Memory B cell (primary cell): ENCODE data around the gene ZNF331.
"Not testable (repeated sequence)": the region's sequence is repeated elsewhere in the genome, so short reads cannot be mapped to it uniquely, and the experiment has no call there.

ENCODE experiments used
- ATAC-seq: fragments of 150-1000 bp; cut with Tn5 transposase; 2 replicates; pipeline ENCODE4 v1.10.0; 2021; ENCODE audit warnings: low read depth, mild to moderate bottlenecking, moderate library complexity
- DNase-seq, 2 donors: peaks; one replicate each; pipeline ENCODE4 v3.0.0; 2022; ENCODE audit warnings: low spot score in 2 of 2
- H3K27ac Mint-ChIP-seq: one replicate; pipeline ENCODE4 v1.8.0; 2022; ENCODE audit warnings: mild to moderate bottlenecking, moderate library complexity, mixed read lengths
- H3K27me3 Mint-ChIP-seq: one replicate; pipeline ENCODE4 v1.8.0; 2022; ENCODE audit warnings: mixed read lengths
- H3K36me3 Mint-ChIP-seq: one replicate; pipeline ENCODE4 v1.8.0; 2022; ENCODE audit warnings: mild to moderate bottlenecking, mixed read lengths
- H3K4me1 Mint-ChIP-seq: one replicate; pipeline ENCODE4 v1.8.0; 2022; ENCODE audit warnings: mixed read lengths
- H3K4me3 Mint-ChIP-seq: one replicate; pipeline ENCODE4 v1.8.0; 2022; ENCODE audit warnings: mild to moderate bottlenecking, moderate library complexity, mixed read lengths
- H3K9me3 Mint-ChIP-seq: one replicate; pipeline ENCODE4 v1.8.0; 2022; ENCODE audit warnings: mixed read lengths

The ZNF331 gene

GRCh38 chr19:53511933-53512374 is 26.0 kb upstream of the ZNF331 start:
- Mint-ChIP-seq H3K27ac (no peak overlapping the region), H3K9me3 (peaks cover 1% of the 10 kb centered on the region), H3K27me3 (peaks cover 3% of the 10 kb centered on the region), H3K4me1 (no peaks in the 10 kb centered on the region), H3K4me3 (no peak overlapping the region), H3K36me3 (no peaks in the 10 kb centered on the region)
- DNase-seq (peak; percentile 33 to 34), ATAC-seq (peak; percentile 88)

GRCh38 chr19:53515047-53515446 is 22.9 kb upstream of the ZNF331 start:
- H3K9me3 Mint-ChIP-seq, DNase-seq, H3K36me3 Mint-ChIP-seq, H3K27me3 Mint-ChIP-seq, H3K4me3 Mint-ChIP-seq, ATAC-seq, H3K27ac Mint-ChIP-seq, H3K4me1 Mint-ChIP-seq: not testable (repeated sequence)

- Mint-ChIP-seq H3K4me1 (peaks cover 10% of the 10 kb centered on the region), H3K27me3 (no peaks in the 10 kb centered on the region), H3K4me3 (no peak overlapping the region), H3K9me3 (peaks cover 7% of the 10 kb centered on the region), H3K36me3 (peaks cover 2% of the 10 kb centered on the region), H3K27ac (no peak overlapping the region)
- ATAC-seq: no peak
- DNase-seq: no peak
These were observed 20.7 kb upstream of the ZNF331 start for GRCh38 chr19:53517114-53517741.

GRCh38 chr19:53518121-53518520 is 19.8 kb upstream of the ZNF331 start:
- Mint-ChIP-seq H3K4me3 (no peak overlapping the region), H3K27ac (no peak overlapping the region), H3K9me3 (peaks cover 7% of the 10 kb centered on the region), H3K36me3 (peaks cover 4% of the 10 kb centered on the region), H3K27me3 (no peaks in the 10 kb centered on the region), H3K4me1 (peaks cover 10% of the 10 kb centered on the region)
- DNase-seq (no peak), ATAC-seq (no peak)

- H3K9me3 Mint-ChIP-seq: peaks cover 8% of the 10 kb centered on the region
- ATAC-seq (no peak), DNase-seq (no peak)
- H3K36me3 Mint-ChIP-seq: peaks cover 7% of the 10 kb centered on the region
- no peak overlapping the region for H3K27ac Mint-ChIP-seq
- no peaks in the 10 kb centered on the region for H3K27me3 Mint-ChIP-seq
- H3K4me3 Mint-ChIP-seq: peak overlapping the region; percentile 66
- H3K4me1 Mint-ChIP-seq: peaks cover 10% of the 10 kb centered on the region
These were observed 19.2 kb upstream of the ZNF331 start for GRCh38 chr19:53518716-53519115.

GRCh38 chr19:53519446-53519845 is 18.5 kb upstream of the ZNF331 start:
- Mint-ChIP-seq H3K27ac (no peak overlapping the region), H3K27me3 (no peaks in the 10 kb centered on the region), H3K36me3 (peaks cover 10% of the 10 kb centered on the region), H3K9me3 (peaks cover 11% of the 10 kb centered on the region), H3K4me1 (peaks cover 10% of the 10 kb centered on the region), H3K4me3 (peak overlapping the region; percentile 43)
- ATAC-seq (no peak), DNase-seq (no peak)

- peak overlapping the region; percentile 91 for H3K27ac Mint-ChIP-seq
- H3K9me3 Mint-ChIP-seq: peaks cover 11% of the 10 kb centered on the region
- H3K4me1 Mint-ChIP-seq: peaks cover 10% of the 10 kb centered on the region
- peak overlapping the region; percentile 98 for H3K4me3 Mint-ChIP-seq
- peaks cover 10% of the 10 kb centered on the region for H3K36me3 Mint-ChIP-seq
- no peak for DNase-seq
- no peak for ATAC-seq
- no peaks in the 10 kb centered on the region for H3K27me3 Mint-ChIP-seq
These were observed 17.8 kb upstream of the ZNF331 start for GRCh38 chr19:53520163-53520546.

GRCh38 chr19:53520547-53521372 is 17.2 kb upstream of the ZNF331 start:
- ATAC-seq: peak; percentile 99
- Mint-ChIP-seq H3K9me3 (peaks cover 11% of the 10 kb centered on the region), H3K27ac (peak overlapping the region; percentile 91), H3K27me3 (no peaks in the 10 kb centered on the region), H3K4me3 (peak overlapping the region; percentile 98), H3K36me3 (peaks cover 16% of the 10 kb centered on the region), H3K4me1 (peaks cover 10% of the 10 kb centered on the region)
- DNase-seq: peak; percentile 70 to 83

GRCh38 chr19:53521373-53522202 is 16.4 kb upstream of the ZNF331 start:
- Mint-ChIP-seq H3K36me3 (peaks cover 19% of the 10 kb centered on the region), H3K4me3 (peak overlapping the region; percentile 98), H3K4me1 (peaks cover 10% of the 10 kb centered on the region), H3K9me3 (peaks cover 14% of the 10 kb centered on the region), H3K27ac (peak overlapping the region; percentile 91), H3K27me3 (no peaks in the 10 kb centered on the region)
- ATAC-seq (no peak), DNase-seq (no peak)

GRCh38 chr19:53525922-53526321 is 12.0 kb upstream of the ZNF331 start:
- Mint-ChIP-seq H3K4me1 (peaks cover 9% of the 10 kb centered on the region), H3K27me3 (no peaks in the 10 kb centered on the region), H3K4me3 (no peak overlapping the region), H3K9me3 (peaks cover 8% of the 10 kb centered on the region), H3K36me3 (peaks cover 30% of the 10 kb centered on the region), H3K27ac (no peak overlapping the region)
- no peak for DNase-seq
- ATAC-seq: no peak

GRCh38 chr19:53530622-53531021 is 7.3 kb upstream of the ZNF331 start:
- H3K4me3 Mint-ChIP-seq: no peak overlapping the region
- no peak for ATAC-seq
- peaks cover 9% of the 10 kb centered on the region for H3K9me3 Mint-ChIP-seq
- no peak overlapping the region for H3K27ac Mint-ChIP-seq
- H3K27me3 Mint-ChIP-seq: no peaks in the 10 kb centered on the region
- peaks cover 30% of the 10 kb centered on the region for H3K36me3 Mint-ChIP-seq
- no peak for DNase-seq
- no peaks in the 10 kb centered on the region for H3K4me1 Mint-ChIP-seq

- Mint-ChIP-seq H3K27me3 (no peaks in the 10 kb centered on the region), H3K9me3 (peaks cover 6% of the 10 kb centered on the region), H3K4me1 (no peaks in the 10 kb centered on the region), H3K36me3 (peaks cover 25% of the 10 kb centered on the region), H3K27ac (no peak overlapping the region), H3K4me3 (no peak overlapping the region)
- ATAC-seq (no peak), DNase-seq (no peak)
These were observed 6.5 kb upstream of the ZNF331 start for GRCh38 chr19:53531457-53531856.

GRCh38 chr19:53532362-53532761 is 5.6 kb upstream of the ZNF331 start:
- H3K27me3 Mint-ChIP-seq: no peaks in the 10 kb centered on the region
- H3K9me3 Mint-ChIP-seq: peaks cover 6% of the 10 kb centered on the region
- DNase-seq (no peak), ATAC-seq (no peak)
- no peaks in the 10 kb centered on the region for H3K4me1 Mint-ChIP-seq
- no peak overlapping the region for H3K27ac Mint-ChIP-seq
- H3K36me3 Mint-ChIP-seq: peaks cover 23% of the 10 kb centered on the region
- H3K4me3 Mint-ChIP-seq: no peak overlapping the region

GRCh38 chr19:53536225-53536548 is 1.8 kb upstream of the ZNF331 start:
- no peak overlapping the region for H3K4me3 Mint-ChIP-seq

More at GRCh38 chr19:53536225-53536548, 1.8 kb upstream of the ZNF331 start:
- Mint-ChIP-seq H3K4me1 (peaks cover 8% of the 10 kb centered on the region), H3K36me3 (peaks cover 20% of the 10 kb centered on the region), H3K27ac (no peak overlapping the region), H3K27me3 (no peaks in the 10 kb centered on the region), H3K9me3 (peaks cover 5% of the 10 kb centered on the region)
- ATAC-seq: no peak
- no peak for DNase-seq
